SU-DHL-6 (cell line): ENCODE results near the gene MACF1.
A peak's percentile ranks its signal among the peaks of the same experiment; 100 is the strongest.

Source experiments
- EZH2phosphoT487 ChIP-seq: fragments of 200-600 bp; sonication (generic), shearing (Covaris generic); conservative IDR thresholded peaks from 2 replicates; pipeline ENCODE4 v1.6.1; 2018; ENCODE audit warnings: mild to moderate bottlenecking, antibody characterized with exemption, low read length, moderate library complexity, mixed read lengths
- TF ChIP-seq, protein P1 (sequence below): fragments of 200-600 bp; sonication (generic); IDR thresholded peaks from one replicate; pipeline ENCODE4 v1.5.1; 2017; ENCODE audit warnings: antibody characterized with exemption, mild to moderate bottlenecking, low read length, moderate library complexity; ENCODE audit not compliant: insufficient read depth, poor library complexity, severe bottlenecking

DNA sequence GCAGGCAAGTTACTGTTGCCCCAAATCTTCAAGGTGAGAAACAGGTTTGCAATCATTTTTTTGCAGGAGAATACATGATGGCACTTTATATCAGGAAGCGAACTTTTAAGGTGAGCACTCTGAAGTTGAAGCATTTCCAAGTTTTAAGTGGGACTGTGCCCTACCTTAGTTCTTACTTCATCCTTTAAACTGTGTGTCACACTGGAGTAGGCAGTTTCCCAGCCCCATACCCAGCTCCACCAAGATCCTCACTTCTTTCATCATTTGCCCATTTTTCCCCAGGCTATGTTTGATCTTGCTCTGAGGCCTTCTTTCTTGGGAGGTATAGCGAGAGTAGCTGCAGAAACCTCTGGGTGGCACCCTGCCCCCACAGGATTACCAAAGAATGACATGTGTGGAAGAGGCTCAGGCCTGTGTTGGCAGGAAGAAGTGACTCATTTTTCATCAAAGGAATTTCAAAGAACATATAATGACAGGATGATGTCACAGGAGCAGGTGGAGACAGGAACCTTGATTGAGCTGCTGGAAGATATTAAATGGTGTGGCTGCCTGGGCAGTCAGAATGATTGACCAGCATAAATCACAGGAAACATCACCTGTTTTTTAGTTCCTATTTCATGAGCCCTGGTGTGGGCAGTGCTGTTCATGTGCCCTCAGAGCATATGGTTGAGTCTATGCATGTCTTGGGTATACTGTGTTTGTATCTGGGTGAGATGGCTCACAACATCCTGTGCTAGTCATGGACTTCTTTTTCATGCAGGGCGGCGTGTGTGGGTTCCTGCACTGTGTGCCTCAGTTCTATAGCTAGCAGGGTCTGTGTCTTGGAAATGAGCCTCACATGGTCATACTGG is 20.8 kb upstream of the MACF1 start:
- TF ChIP-seq, protein P1, sequence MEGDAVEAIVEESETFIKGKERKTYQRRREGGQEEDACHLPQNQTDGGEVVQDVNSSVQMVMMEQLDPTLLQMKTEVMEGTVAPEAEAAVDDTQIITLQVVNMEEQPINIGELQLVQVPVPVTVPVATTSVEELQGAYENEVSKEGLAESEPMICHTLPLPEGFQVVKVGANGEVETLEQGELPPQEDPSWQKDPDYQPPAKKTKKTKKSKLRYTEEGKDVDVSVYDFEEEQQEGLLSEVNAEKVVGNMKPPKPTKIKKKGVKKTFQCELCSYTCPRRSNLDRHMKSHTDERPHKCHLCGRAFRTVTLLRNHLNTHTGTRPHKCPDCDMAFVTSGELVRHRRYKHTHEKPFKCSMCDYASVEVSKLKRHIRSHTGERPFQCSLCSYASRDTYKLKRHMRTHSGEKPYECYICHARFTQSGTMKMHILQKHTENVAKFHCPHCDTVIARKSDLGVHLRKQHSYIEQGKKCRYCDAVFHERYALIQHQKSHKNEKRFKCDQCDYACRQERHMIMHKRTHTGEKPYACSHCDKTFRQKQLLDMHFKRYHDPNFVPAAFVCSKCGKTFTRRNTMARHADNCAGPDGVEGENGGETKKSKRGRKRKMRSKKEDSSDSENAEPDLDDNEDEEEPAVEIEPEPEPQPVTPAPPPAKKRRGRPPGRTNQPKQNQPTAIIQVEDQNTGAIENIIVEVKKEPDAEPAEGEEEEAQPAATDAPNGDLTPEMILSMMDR = peak; percentile 74
- no peak for TF ChIP-seq EZH2phosphoT487
